Uterus (tissue), 4 donors: ENCODE data around the gene C2orf66. TPM values are rescaled to one million over a fixed set of nuclear protein-coding genes. Genes with fewer than 3 reads are reported as not detected.

Experiments
- DNase-seq, 2 donors: peaks; one replicate each; pipeline ENCODE4 v3.0.0-alpha.2; 2019 to 2020
- H3K27ac ChIP-seq, 2 donors: fragments of 200-600 bp; sonication (generic); 1 replicate in 1 of 2; 2 replicates in 1 of 2; pipeline ENCODE4 v1.5.1; 2016 to 2018
- H3K27me3 ChIP-seq, 2 donors: fragments of 200-600 bp; sonication (generic); one replicate each; pipeline ENCODE4 v1.5.1; 2018 to 2019; ENCODE audit warnings: control low read depth in 1 of 2
- H3K36me3 ChIP-seq, 2 donors: fragments of 200-600 bp; sonication (generic); one replicate each; pipeline ENCODE4 v1.5.1; 2019; ENCODE audit warnings: control low read depth in 1 of 2
- H3K4me1 ChIP-seq, 2 donors: fragments of 200-600 bp; sonication (generic); one replicate each; pipeline ENCODE4 v1.5.1; 2018 to 2019; ENCODE audit warnings: control low read depth in 1 of 2
- H3K4me3 ChIP-seq, 2 donors: fragments of 200-600 bp; sonication (generic); 1 replicate in 1 of 2; 2 replicates in 1 of 2; pipeline ENCODE4 v1.5.1; 2018 to 2019; ENCODE audit warnings: mild to moderate bottlenecking in 1 of 2
- H3K9me3 ChIP-seq, 2 donors: fragments of 200-600 bp; sonication (generic); one replicate each; pipeline ENCODE4 v1.5.1; 2019; ENCODE audit warnings: control low read depth in 1 of 2
- POLR2A ChIP-seq, 2 donors: fragments of 450-650 bp; IDR thresholded peaks; one replicate each; pipeline ENCODE4 v1.6.1; 2016; ENCODE audit warnings: antibody characterized with exemption in 2 of 2, mild to moderate bottlenecking in 1 of 2, moderate library complexity in 1 of 2
- intact Hi-C: fragments of 100-400 bp; cut with DNase I; formaldehyde crosslinking; loops from one replicate; pipeline ENCODE4 v1.15.1; 2023; ENCODE audit warnings: low total_unique reads
- total RNA-seq, 4 donors: library from RNA; depleted of rRNA in 3 of 4; stranded (reverse); fragments of >200 nt in 3 of 4; gene quantifications; one replicate each; pipeline versions ENCODE4 v1.1.0 to v1.2.4, GENCODE V29; 2014 to 2023
- TF ChIP-seq, protein P1 (sequence below), 4 experiments: fragments of 200-600 bp in 2 of 4; fragments of 450-650 bp in 2 of 4; sonication (generic) in 2 of 4; IDR thresholded peaks; one replicate each; pipeline ENCODE4 v1.5.1; 2016 to 2019; ENCODE audit warnings: antibody characterized with exemption in 4 of 4, mild to moderate bottlenecking in 2 of 4, moderate library complexity in 1 of 4
- donor health status: DM: yes; HTN: yes; CAD: no.

C2orf66 gene
- total RNA-seq, 4 donors from 2014 or later, result 0.21 TPM; not detected in 3

GRCh38 chr2:196846295-196846694 lies 37.1 kb upstream of the C2orf66 start:
- Histone ChIP-seq H3K4me3 (no peak overlapping the region), H3K27ac (no peak overlapping the region), H3K36me3 (no peaks in the 10 kb centered on the region), H3K9me3 (no peaks in the 10 kb centered on the region), H3K4me1 (no peaks in the 10 kb centered on the region), H3K27me3 (no peaks in the 10 kb centered on the region)
- TF ChIP-seq, protein P1, sequence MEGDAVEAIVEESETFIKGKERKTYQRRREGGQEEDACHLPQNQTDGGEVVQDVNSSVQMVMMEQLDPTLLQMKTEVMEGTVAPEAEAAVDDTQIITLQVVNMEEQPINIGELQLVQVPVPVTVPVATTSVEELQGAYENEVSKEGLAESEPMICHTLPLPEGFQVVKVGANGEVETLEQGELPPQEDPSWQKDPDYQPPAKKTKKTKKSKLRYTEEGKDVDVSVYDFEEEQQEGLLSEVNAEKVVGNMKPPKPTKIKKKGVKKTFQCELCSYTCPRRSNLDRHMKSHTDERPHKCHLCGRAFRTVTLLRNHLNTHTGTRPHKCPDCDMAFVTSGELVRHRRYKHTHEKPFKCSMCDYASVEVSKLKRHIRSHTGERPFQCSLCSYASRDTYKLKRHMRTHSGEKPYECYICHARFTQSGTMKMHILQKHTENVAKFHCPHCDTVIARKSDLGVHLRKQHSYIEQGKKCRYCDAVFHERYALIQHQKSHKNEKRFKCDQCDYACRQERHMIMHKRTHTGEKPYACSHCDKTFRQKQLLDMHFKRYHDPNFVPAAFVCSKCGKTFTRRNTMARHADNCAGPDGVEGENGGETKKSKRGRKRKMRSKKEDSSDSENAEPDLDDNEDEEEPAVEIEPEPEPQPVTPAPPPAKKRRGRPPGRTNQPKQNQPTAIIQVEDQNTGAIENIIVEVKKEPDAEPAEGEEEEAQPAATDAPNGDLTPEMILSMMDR (IDR thresholded peaks at IDR 0.05), result no peak
- TF ChIP-seq POLR2A (IDR thresholded peaks at IDR 0.05), result no peak
- no peak for DNase-seq
- intact Hi-C loops, result no loop called here

- Histone ChIP-seq H3K9me3 (no peaks in the 10 kb centered on the region), H3K4me1 (no peaks in the 10 kb centered on the region), H3K4me3 (no peak overlapping the region), H3K27ac (no peak overlapping the region), H3K36me3 (no peaks in the 10 kb centered on the region), H3K27me3 (no peaks in the 10 kb centered on the region)
- TF ChIP-seq POLR2A (IDR thresholded peaks at IDR 0.05), result no peak
- TF ChIP-seq, protein P1 (IDR thresholded peaks at IDR 0.05), result no peak
- intact Hi-C loops, result no loop called here
- DNase-seq, result no peak
Measured at GRCh38 chr2:196845371-196845770, 36.2 kb upstream of the C2orf66 start.

DNA sequence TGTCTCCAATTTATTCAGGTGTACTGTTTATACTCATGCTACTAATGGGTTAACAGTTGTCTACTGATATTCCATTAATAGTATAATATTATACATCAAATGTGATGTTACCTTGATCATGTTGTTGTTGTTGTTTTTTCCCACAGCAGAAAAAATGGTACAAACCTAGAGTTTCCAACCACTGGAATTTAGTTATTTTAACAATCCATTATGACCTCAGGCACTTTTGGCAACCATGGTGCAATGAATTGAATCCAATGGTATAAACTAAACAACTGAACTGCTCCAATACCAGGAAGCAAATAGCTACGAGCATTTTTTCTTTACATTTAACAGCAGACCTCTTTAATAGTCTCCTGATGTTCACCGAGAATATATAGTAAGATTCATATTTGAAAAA lies 31.0 kb upstream of the C2orf66 start:
- Histone ChIP-seq H3K27ac (no peak overlapping the region), H3K9me3 (no peaks in the 10 kb centered on the region), H3K27me3 (no peaks in the 10 kb centered on the region), H3K4me3 (no peak overlapping the region), H3K36me3 (no peaks in the 10 kb centered on the region), H3K4me1 (no peaks in the 10 kb centered on the region)
- no peak for DNase-seq
- intact Hi-C loops, result no loop called here
- TF ChIP-seq, protein P1 (IDR thresholded peaks at IDR 0.05), result no peak

DNA sequence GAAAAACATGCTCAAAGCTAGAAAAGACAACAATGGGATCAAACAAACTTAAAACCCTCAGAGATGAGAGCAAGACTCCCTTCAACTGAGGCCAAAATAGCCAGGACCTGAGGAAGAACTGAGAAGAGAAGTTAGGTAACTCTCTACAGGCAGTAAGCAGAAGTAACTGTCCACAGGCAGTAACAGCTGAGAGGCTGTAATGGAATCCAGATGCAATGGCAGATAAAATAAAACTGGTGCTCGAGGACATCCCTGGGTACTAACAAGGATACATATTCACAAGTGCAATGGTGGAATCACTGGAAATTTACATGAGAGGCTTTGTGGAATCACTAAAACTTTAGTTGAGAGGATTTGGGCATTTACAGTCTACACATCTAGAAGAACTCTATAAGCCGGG lies 30.4 kb upstream of the C2orf66 start:
- no peaks in the 10 kb centered on the region for H3K36me3 ChIP-seq
- TF ChIP-seq, protein P1 (IDR thresholded peaks at IDR 0.05), result no peak
- TF ChIP-seq POLR2A (IDR thresholded peaks at IDR 0.05), result no peak

GRCh38 chr2:196836440-196836839 lies 27.3 kb upstream of the C2orf66 start:
- no peaks in the 10 kb centered on the region for H3K36me3 ChIP-seq
- H3K4me1 ChIP-seq, result no peaks in the 10 kb centered on the region
- intact Hi-C loops, result no loop called here
- no peak for TF ChIP-seq POLR2A (IDR thresholded peaks at IDR 0.05)
- TF ChIP-seq, protein P1 (IDR thresholded peaks at IDR 0.05), result no peak
- no peak overlapping the region for H3K4me3 ChIP-seq
- H3K27me3 ChIP-seq, result no peaks in the 10 kb centered on the region
- DNase-seq, result no peak
- no peaks in the 10 kb centered on the region for H3K9me3 ChIP-seq
- H3K27ac ChIP-seq, result no peak overlapping the region

More for the DNA sequence above, 30.4 kb upstream of the C2orf66 start:
- no peak for DNase-seq
- no peak overlapping the region for H3K4me3 ChIP-seq
- no peaks in the 10 kb centered on the region for H3K4me1 ChIP-seq
- intact Hi-C loops, result no loop called here
- no peak overlapping the region for H3K27ac ChIP-seq
- no peaks in the 10 kb centered on the region for H3K9me3 ChIP-seq
- no peaks in the 10 kb centered on the region for H3K27me3 ChIP-seq
